ENCODE results near the gene MLN.

The MLN gene

DNA sequence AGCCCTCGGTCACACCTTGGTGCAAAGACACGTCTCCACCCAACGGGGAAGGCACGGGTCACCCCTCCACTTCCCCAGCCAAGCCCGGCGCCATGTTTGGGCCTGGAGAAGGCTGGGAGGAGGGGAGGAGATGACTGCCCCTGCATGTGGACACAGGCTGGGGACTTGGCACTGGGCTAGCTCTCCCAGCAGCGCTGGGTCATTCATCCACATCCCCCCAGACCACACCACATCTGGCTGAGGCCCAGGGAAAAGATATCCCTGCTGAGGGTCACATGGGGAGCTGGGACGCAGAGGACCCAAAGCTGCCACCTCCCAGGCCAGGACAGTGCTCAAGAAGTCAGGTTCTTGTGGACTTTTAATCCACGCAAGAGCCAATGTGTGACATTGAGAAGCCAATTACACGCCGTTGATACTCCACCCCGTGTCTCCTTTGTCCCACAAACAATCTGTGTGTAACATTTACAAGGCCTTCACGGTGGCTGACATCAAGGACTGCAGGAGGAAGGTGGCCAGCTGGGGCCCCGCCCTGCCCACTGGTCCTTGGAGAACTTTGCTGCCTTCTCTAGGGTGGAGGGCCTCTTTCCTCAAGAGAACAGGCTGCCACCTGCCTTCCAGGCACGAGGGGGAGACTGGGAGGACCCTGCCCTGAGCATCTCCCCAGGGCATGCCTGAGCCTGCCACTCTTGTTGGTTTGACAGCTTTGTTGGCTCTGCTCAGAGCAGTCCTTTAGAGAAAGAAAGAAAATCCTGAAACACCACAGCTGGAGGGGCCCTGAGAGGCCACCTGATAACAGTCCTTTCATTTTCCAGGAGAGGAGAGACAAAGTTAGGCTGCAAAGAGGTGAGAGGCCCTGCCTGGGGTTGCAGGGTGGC, 51.8 kb downstream of the MLN start:
- DNase-seq, result no peak

DNA sequence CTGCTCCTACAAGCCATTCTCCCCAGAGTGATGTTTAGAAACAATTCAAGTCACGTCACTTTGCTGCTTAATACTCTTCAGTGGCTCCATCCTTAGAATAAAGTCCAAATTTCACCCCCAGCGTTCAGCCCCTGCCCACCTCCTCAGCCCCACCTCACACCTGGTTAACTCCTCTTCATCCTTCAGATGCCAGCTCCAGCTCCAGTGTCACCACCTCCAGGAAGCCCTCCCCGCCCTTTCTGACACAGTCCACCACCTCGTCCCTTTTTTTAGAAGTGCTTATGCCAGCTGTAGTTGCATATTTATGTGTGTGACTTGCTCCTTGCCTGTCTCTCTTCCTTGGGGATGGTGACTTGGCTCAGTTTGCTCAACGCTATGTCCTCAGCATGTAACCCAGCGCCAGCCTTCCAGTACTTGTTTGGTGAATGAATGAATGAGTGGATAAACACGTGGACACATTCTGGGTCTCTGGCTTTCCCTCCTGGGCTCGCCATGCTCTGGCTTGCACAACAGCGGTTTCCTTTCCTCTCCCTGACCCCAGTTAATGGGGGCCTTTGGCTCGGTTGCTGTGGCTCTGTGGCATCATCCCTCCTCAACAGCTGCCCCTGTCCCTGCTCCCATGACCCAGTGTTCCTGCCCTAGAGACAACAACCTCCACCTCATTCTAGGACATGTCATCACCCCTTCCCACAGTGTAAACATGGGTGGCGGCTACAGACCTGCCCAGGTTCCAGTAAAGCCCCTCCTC, 53.4 kb downstream of the MLN start:
- no peak for DNase-seq

DNA sequence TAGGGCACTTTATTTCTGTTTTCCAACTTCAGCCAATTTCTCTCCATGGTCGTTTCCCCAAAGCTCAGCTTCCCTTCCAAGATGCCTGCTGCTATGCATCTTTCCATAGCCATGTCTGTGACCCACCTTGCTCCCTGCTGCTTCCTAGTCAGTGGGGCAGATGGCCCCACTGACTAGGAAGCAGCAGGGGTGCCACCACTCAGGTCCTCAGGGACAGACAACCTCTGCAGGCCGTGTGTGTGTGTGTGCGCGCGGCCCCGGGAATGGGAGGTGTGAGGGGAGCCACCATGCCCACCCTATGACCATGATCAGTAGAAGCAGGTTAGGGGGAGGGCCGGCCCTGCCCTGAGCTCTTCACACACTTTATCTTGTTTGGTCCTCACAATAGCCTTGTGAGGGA, 54.4 kb downstream of the MLN start:
- no peak for DNase-seq

DNA sequence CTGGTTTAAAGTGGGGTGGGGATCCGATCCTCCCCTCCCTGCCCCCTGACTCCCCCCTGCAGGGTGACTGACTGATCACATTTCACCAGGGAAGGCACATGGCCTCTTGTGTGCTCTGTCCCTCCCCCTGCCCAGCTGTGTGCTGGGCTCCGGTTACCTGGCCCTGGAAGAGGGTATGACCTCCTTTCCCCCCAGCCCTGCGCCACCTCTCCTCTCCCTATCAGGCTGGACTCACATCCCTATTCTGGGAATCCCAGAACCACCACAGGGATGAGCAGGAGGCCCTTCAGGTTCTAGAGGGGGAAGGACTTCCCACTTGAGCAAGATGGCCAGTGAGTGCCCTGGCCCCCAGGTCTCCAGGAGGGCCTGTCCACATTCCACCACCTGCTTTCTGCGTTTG, 55.0 kb downstream of the MLN start:
- DNase-seq, result no peak

DNA sequence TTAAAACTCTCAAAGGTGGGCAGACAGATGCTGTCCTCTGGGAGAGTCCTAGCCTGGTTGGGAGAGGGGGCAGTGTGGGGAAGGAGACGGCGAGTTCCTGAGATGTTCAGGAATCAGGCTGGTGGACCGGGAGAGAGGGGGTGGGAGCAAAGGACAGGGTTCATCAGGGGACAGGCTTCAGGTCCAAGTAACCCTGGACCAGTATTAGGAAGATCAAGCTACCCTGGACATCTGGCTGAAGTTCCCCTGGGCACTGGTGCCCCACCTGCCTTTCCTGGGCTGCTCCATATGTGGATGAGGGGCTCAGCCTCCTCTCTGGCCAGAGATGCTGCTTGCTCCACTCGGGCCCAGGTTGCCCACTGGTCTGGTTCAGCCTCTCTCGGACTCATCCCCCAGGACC, 56.0 kb downstream of the MLN start:
- DNase-seq, result no peak

DNA sequence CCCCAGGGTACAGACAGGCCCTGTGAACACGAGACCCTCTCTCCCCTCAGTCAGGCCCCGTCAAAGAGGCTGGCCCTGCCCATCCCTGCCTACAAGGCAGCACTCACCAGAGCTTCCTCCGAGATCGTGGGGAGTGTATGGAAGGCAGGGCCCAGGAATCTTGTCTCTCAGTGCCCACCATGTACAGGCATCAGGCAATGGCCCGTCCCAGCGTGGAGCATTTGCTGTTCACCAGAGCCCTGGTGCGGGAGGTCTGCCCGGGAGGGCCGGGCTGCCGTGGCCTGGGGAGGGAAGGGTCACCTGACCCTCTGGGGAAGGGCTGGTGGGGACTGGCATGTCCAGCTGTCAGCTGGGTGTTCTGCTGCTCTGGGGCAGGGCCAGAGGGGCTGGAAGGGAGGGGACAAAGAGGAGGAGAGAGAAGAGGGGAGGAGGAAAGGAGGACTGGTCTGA, 57.1 kb downstream of the MLN start, which contains the start of gene IP6K3:
IP6K3 (minus strand) TSS at position 255 of the 450 bp plus-strand sequence. CDS start 11,429 bp downstream, outside the sequence.
- DNase-seq, result no peak

DNA sequence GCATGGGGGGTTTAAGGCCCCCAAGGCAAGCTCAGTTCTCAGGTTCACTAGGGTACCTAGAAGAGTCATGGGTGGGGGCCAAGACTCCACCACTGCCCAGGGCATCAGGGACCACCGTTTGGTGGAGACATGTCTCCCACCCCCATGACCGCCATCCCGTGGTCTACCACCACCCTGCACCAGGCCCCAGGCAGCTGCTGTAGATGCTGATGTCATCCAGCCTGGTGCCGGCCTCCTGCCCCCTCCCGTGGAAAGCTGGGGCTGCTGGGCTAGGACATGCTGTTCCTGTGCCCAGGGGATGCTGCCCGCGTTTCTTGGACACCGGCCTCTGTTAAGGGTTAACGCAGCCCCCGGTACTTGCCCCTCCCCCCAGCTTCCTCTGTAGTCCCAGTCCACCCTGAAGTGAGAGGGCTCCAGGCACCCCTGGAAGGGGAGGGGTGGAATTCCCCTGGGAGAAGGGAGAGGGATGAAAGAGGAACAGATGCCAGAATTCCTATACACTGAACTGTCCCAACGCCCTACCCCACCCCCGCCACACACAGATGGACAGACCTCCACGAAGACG, 57.7 kb downstream of the MLN start:
- DNase-seq, result no peak

DNA sequence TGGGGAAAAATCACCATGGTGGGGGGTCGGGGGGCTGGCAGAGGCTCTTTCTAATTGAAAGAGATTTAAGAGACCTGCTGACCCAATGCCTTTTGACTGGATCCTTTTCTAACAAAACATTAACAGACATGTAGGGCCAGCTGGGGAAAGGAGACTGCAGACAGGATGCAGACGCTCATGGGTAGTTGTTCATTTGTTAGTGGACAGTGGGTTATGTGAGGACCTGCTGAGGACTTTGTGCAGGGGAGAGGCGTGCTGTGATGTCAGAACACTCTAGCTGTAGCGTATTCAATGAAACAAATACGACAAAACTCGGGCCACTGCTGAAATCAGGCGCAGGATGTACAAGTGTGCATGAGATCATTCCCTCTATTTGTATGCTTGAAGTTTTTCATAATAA, 58.3 kb downstream of the MLN start:
- DNase-seq, result no peak

DNA sequence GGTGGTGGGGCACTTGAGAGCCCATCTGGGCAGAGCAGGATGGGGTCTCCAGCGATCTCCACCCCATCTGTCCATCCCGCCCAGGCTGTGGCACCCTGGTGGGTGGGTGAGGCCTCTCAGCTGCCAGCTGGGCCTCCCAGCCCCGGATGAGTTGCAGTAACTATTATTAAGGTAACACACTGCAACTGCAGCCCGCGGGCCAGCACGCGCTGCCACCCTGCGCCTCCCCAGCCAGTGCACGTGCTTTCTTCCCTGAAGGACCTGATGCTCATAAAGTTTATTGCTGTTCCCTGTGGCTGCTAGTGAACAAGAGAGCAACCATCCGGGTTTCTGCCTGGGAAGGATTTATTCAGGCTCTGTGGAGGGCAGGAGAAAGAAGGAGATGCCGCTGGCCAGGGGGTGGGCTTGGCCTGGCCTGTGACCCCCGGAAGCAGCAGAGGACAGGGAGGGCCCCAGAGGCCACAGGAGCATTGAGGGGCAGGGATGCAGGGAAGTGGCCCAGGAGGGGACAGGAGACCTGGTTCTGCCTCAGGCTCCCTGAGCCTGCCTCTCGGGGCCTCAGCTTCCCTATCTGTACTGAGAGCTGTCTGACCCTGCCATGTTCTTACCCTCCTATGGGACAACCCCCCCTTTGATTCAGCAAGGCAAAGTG, 58.8 kb downstream of the MLN start:
- DNase-seq, result no peak

Data from CD4-positive, alpha-beta T cell treated with Interleukin-12 subunit alpha and Interleukin-12 subunit beta, for 1 hour (primary cell).